ENCODE measurements around the gene PTBP2.

DNA sequence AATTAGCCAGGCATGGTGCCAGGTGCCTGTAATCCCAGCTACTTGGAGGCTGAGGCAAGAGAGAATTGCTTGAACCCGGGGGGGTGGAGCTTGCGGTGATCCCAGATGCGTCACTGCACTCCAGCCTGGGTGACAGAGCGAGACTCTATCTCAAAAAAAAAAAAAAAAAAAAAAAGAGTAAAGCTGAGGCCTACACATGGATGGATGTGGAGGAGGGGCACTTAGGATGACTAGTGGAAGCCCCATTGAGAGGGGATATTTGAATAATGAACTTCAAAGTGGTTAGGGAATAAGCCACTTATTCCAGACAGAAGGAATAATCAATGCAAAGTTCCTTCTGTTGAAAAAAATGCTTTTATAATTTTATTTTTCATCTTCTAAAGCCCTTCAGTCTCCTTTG, 51.4 kb downstream of the PTBP2 start:
- TF ChIP-seq, protein P1, sequence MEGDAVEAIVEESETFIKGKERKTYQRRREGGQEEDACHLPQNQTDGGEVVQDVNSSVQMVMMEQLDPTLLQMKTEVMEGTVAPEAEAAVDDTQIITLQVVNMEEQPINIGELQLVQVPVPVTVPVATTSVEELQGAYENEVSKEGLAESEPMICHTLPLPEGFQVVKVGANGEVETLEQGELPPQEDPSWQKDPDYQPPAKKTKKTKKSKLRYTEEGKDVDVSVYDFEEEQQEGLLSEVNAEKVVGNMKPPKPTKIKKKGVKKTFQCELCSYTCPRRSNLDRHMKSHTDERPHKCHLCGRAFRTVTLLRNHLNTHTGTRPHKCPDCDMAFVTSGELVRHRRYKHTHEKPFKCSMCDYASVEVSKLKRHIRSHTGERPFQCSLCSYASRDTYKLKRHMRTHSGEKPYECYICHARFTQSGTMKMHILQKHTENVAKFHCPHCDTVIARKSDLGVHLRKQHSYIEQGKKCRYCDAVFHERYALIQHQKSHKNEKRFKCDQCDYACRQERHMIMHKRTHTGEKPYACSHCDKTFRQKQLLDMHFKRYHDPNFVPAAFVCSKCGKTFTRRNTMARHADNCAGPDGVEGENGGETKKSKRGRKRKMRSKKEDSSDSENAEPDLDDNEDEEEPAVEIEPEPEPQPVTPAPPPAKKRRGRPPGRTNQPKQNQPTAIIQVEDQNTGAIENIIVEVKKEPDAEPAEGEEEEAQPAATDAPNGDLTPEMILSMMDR (IDR thresholded peaks at IDR 0.05) = no peak
- TF ChIP-seq EP300 (IDR thresholded peaks at IDR 0.05; ENCODE audit: low read depth) (no peak), POLR2AphosphoS5 (IDR thresholded peaks at IDR 0.05) (no peak), POLR2A (IDR thresholded peaks at IDR 0.05) (no peak)

Measured in transverse colon (tissue), 4 donors.